Natural killer cell (primary cell): ENCODE data around the gene FBXO36. TPM values are rescaled to one million over a fixed set of nuclear protein-coding genes. Genes with fewer than 3 reads are reported as not detected.

Experiments used
- ATAC-seq, 3 donors: fragments of 150-1000 bp in 2 of 3; fragments of 200-7000 bp in 1 of 3; cut with Tn5 transposase; 1 replicate in 1 of 3; 2 replicates in 2 of 3; pipeline ENCODE4 v1.10.0; 2021; ENCODE audit warnings: mild to moderate bottlenecking in 2 of 3, moderate library complexity in 2 of 3
- DNase-seq, 2 donors: peaks; one replicate each; pipeline versions ENCODE4 v3.0.0 to v3.0.0-alpha.2; 2013 to 2021; ENCODE audit warnings: mixed read lengths in 1 of 2
- H3K27ac ChIP-seq: one replicate; pipeline ENCODE4 v1.5.1; 2013; ENCODE audit warnings: mild to moderate bottlenecking, low read length
- H3K27me3 ChIP-seq: one replicate; pipeline ENCODE4 v1.6.1; 2013; ENCODE audit warnings: low read length; ENCODE audit not compliant: control insufficient read depth, insufficient read depth
- H3K36me3 ChIP-seq: one replicate; pipeline ENCODE4 v1.6.1; 2013; ENCODE audit warnings: low read length; ENCODE audit not compliant: control insufficient read depth, insufficient read depth
- H3K4me1 ChIP-seq: one replicate; pipeline ENCODE4 v1.6.1; 2013; ENCODE audit warnings: low read length; ENCODE audit not compliant: control insufficient read depth, insufficient read depth
- H3K4me3 ChIP-seq: one replicate; pipeline ENCODE4 v1.5.1; 2013; ENCODE audit warnings: low read length
- H3K9me3 ChIP-seq: one replicate; pipeline ENCODE4 v1.6.1; 2013; ENCODE audit warnings: low read length; ENCODE audit not compliant: control insufficient read depth, insufficient read depth
- H3K27ac Mint-ChIP-seq, 2 donors: one replicate each; pipeline ENCODE4 v1.8.0; 2022; ENCODE audit warnings: mild to moderate bottlenecking in 2 of 2, mixed read lengths in 2 of 2, moderate library complexity in 1 of 2
- H3K27me3 Mint-ChIP-seq, 2 donors: one replicate each; pipeline ENCODE4 v1.8.0; 2022; ENCODE audit warnings: low read depth in 2 of 2, mixed read lengths in 2 of 2
- H3K36me3 Mint-ChIP-seq: one replicate; pipeline ENCODE4 v1.8.0; 2022; ENCODE audit warnings: mixed read lengths
- H3K4me1 Mint-ChIP-seq, 2 donors: one replicate each; pipeline ENCODE4 v1.8.0; 2022; ENCODE audit warnings: mixed read lengths in 2 of 2
- H3K4me3 Mint-ChIP-seq: one replicate; pipeline ENCODE4 v1.8.0; 2022; ENCODE audit warnings: mild to moderate bottlenecking, moderate library complexity, mixed read lengths
- H3K9me3 Mint-ChIP-seq, 2 donors: one replicate each; pipeline ENCODE4 v1.8.0; 2022; ENCODE audit warnings: mixed read lengths in 2 of 2
- WGBS: methylation state at CpG from one replicate; pipeline ENCODE4 v1.1.7; 2013; ENCODE audit warnings: missing lambda C conversion rate; ENCODE audit not compliant: insufficient coverage; 5-methylcytosine and 5-hydroxymethylcytosine counted together
- intact Hi-C: fragments of 100-400 bp; cut with micrococcal nuclease; formaldehyde crosslinking; loops from one replicate; pipeline ENCODE4 v1.14.2; 2022
- total RNA-seq, 4 donors: library from RNA; stranded (reverse); fragments of 120-200 nt in 1 of 4; gene quantifications; one replicate each; pipeline versions ENCODE4 v1.2.3 to v1.2.4, GENCODE V29; 2013 to 2022
- TF ChIP-seq, protein P1 (sequence below): fragments of 200-600 bp; IDR thresholded peaks from one replicate; pipeline ENCODE4 v1.8.0; 2022; ENCODE audit warnings: antibody characterized with exemption

FBXO36 gene, protein sequence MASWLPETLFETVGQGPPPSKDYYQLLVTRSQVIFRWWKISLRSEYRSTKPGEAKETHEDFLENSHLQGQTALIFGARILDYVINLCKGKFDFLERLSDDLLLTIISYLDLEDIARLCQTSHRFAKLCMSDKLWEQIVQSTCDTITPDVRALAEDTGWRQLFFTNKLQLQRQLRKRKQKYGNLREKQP
- 1 to 10 TPM; 1.2 to 1.8 (median 1.5) TPM for total RNA-seq
- total RNA-seq (2013), result 1.8 TPM

DNA sequence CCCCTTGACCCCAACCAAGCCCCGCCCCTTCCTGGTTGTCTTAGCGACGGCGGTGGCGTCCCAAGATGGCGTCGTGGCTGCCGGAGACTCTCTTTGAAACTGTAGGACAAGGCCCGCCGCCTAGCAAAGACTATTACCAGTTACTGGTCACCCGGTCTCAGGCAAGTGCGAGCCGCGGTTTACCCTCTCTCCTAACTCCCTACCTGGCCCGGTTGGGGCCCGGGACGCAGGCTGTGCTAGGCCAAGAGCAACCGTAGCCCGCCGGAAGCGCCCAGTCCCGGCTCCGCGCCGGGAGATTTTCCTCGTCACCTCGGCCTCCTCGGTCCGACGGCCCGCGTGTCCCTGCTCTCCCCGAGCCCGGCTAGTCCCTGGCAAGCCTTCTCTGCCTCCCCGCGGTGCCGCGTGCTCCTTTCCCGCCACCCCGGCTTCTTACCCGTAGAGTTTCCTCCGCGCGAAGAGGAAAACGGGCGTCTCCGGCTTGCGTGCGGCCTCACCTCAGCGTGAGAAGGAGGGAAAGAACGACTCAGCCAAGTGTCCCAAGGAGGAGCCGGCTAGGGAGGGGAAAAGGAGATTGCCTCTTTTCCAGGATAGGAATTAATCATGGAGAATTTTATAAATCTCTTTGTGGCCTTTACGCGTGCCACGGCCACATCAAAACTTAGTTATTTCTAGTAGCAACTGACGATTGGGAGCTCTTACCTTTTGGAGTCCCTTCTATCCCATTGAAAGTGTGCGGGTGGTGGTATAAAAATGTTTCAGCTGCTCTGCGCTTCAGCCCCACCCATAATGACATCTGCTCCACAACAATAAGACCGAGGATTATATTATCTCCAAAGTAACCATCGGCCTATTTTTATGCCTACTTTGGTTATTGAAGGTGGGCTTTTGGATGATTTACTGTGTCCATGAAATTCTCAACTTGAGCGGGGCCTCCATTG, at the start of gene FBXO36:
TSS of gene FBXO36 (plus strand) at position 55 of the 938 bp plus-strand sequence. CDS start at position 66, 11 bp downstream.
- Histone ChIP-seq H3K9me3 (no peaks in the 10 kb centered on the region), H3K27ac (peak within 1 kb of the TSS; percentile 98), H3K4me3 (peak within 1 kb of the TSS; percentile 80), H3K4me1 (peaks cover 18% of the 10 kb centered on the region), H3K27me3 (no peaks in the 10 kb centered on the region), H3K36me3 (no peaks in the 10 kb centered on the region)
- TF ChIP-seq, protein P1, sequence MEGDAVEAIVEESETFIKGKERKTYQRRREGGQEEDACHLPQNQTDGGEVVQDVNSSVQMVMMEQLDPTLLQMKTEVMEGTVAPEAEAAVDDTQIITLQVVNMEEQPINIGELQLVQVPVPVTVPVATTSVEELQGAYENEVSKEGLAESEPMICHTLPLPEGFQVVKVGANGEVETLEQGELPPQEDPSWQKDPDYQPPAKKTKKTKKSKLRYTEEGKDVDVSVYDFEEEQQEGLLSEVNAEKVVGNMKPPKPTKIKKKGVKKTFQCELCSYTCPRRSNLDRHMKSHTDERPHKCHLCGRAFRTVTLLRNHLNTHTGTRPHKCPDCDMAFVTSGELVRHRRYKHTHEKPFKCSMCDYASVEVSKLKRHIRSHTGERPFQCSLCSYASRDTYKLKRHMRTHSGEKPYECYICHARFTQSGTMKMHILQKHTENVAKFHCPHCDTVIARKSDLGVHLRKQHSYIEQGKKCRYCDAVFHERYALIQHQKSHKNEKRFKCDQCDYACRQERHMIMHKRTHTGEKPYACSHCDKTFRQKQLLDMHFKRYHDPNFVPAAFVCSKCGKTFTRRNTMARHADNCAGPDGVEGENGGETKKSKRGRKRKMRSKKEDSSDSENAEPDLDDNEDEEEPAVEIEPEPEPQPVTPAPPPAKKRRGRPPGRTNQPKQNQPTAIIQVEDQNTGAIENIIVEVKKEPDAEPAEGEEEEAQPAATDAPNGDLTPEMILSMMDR, result no peak
- Mint-ChIP-seq H3K36me3 (no peaks in the 10 kb centered on the region), H3K27me3 (no peaks in the 10 kb centered on the region), H3K9me3 (no peaks in the 10 kb centered on the region), H3K27ac (peak within 1 kb of the TSS; percentile 96 to 99), H3K4me1 (peaks cover 29 to 40% of the 10 kb centered on the region in 2 donors), H3K4me3 (peak within 1 kb of the TSS; percentile 98)
- WGBS, result 2% methylated on average over 56 of the region's 61 CpGs
- intact Hi-C loops, result loop anchor here (1.0 kb wide), 1 partner anchor 121 kb away; no protein-coding TSS in a partner anchor
- ATAC-seq (peak; percentile 69 to 83 (median 74)), DNase-seq (peak in 1 of 2 donors; percentile 91)

DNA sequence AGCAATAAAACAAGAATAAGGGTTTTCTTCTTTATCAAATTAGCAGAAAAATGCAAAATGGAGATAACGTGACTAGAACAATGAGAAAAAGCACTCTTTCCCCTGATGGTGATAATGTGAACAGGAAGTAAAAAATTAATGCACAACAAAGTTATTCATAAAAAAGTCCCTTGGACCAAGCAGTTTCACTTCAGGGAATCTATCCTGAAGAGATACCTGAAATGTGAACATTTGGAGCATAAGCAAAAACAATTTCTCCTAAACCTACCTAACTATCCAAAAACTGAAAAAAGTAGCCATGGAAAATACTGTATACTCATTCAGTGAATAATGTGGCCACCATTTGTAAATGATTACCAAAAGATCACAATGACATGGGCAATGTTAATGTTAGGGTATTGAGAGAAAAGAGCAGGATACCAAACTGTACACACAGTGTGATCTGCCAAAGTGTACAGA, 49.2 kb upstream of the FBXO36 start:
- Histone ChIP-seq H3K36me3 (peaks cover 33% of the 10 kb centered on the region), H3K27ac (no peak overlapping the region), H3K27me3 (no peaks in the 10 kb centered on the region), H3K9me3 (no peaks in the 10 kb centered on the region), H3K4me3 (no peak overlapping the region), H3K4me1 (no peaks in the 10 kb centered on the region)
- Mint-ChIP-seq H3K4me3 (peak overlapping the region; percentile 35), H3K27me3 (no peaks in the 10 kb centered on the region), H3K9me3 (no peaks in the 10 kb centered on the region), H3K36me3 (no peaks in the 10 kb centered on the region), H3K27ac (peak overlapping the region; percentile 61 to 86), H3K4me1 (peaks cover 55 to 72% of the 10 kb centered on the region in 2 donors)
- no CpG with 5 or more reads among the region's 1 CpG for WGBS
- DNase-seq, result no peak
- peak in 1 of 3 donors; percentile 32 for ATAC-seq
- TF ChIP-seq, protein P1, result no peak
- intact Hi-C loops, result no loop called here

DNA sequence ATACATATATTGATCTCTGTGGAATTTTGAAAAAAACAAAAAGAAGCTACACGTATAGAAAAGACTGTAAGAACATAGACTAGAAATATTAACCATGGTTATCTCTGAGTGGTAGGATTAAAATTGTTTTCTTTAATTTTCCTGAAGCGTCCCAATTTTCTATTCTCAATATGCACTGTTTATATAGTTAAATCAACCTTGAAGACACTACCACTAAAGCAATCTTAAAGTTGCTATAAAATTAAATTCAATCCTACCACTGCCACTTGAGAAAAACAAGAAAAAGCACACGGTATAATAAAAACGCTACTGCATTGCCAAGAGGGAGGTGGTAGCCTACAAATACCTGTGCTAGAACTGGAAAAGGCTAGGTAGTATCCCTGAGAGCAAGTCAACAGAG, 47.7 kb upstream of the FBXO36 start:
- Histone ChIP-seq H3K36me3 (peaks cover 32% of the 10 kb centered on the region), H3K27ac (no peak overlapping the region), H3K27me3 (no peaks in the 10 kb centered on the region), H3K4me1 (no peaks in the 10 kb centered on the region), H3K9me3 (no peaks in the 10 kb centered on the region), H3K4me3 (no peak overlapping the region)
- Mint-ChIP-seq H3K9me3 (no peaks in the 10 kb centered on the region), H3K36me3 (peaks cover 7% of the 10 kb centered on the region), H3K27me3 (no peaks in the 10 kb centered on the region), H3K27ac (peak overlapping the region; percentile 71 to 86), H3K4me1 (peaks cover 47 to 57% of the 10 kb centered on the region in 2 donors), H3K4me3 (no peak overlapping the region)
- ATAC-seq (no peak), DNase-seq (no peak)
- TF ChIP-seq, protein P1, result no peak
- 93% methylated on average over 2 of the region's 4 CpGs for WGBS
- intact Hi-C loops, result no loop called here
